ENCODE results near the gene NAALADL1.

The NAALADL1 gene

GRCh38 chr11:65095974-65096806, 37.8 kb upstream of the NAALADL1 start, which contains the start of gene VPS51 (continued):
- TF ChIP-seq ZNF704 (tag by site-specific recombination; IDR thresholded peaks at IDR 0.05): no peak
- TF ChIP-seq TCF7L2 (IDR thresholded peaks at IDR 0.05; ENCODE audit: borderline replicate concordance, low read depth, low read length): no peak
- TF ChIP-seq ZNF677 (tag by site-specific recombination; IDR thresholded peaks at IDR 0.05): no peak
- peak; percentile 97 for TF ChIP-seq KLF16 (tag by site-specific recombination; IDR thresholded peaks at IDR 0.05)
- peak; percentile 82 for TF ChIP-seq ZNF629 (tag by site-specific recombination; IDR thresholded peaks at IDR 0.05)
- no peak for TF ChIP-seq ZNF514 (tag by site-specific recombination; IDR thresholded peaks at IDR 0.05)
- no peak for TF ChIP-seq HOXA7 (CRISPR knock-in tag; IDR thresholded peaks at IDR 0.05; ENCODE audit: borderline replicate concordance)
- TF ChIP-seq ZNF354C (tag by site-specific recombination; IDR thresholded peaks at IDR 0.05; ENCODE audit: borderline replicate concordance, low read depth): no peak
- peak; percentile 28; the same call in 1 of the 2 replicates for TF ChIP-seq ZNF18 (tag by site-specific recombination; IDR thresholded peaks at IDR 0.05)
- peak; percentile 32 for TF ChIP-seq ZBTB26 (tag by site-specific recombination; optimal IDR thresholded peaks at IDR 0.05)
- TF ChIP-seq ZNF571 (tag by site-specific recombination; IDR thresholded peaks at IDR 0.05): no peak
- no peak for TF ChIP-seq ZNF366 (tag by site-specific recombination; conservative IDR thresholded peaks at IDR 0.05)
- TF ChIP-seq AEBP2 (tag by site-specific recombination; IDR thresholded peaks at IDR 0.05; ENCODE audit: borderline replicate concordance): peak; percentile 88; the same call in 1 of the 2 replicates
- no peak for TF ChIP-seq ZNF350 (tag by site-specific recombination; IDR thresholded peaks at IDR 0.05)
- no peak for TF ChIP-seq ZNF777 (tag by site-specific recombination; IDR thresholded peaks at IDR 0.05; ENCODE audit: borderline replicate concordance)
- TF ChIP-seq RBAK (tag by site-specific recombination; IDR thresholded peaks at IDR 0.05): no peak
- peak; percentile 83; the same call in 1 of the 2 replicates for TF ChIP-seq ZNF785 (tag by site-specific recombination; IDR thresholded peaks at IDR 0.05)
- TF ChIP-seq EGR2 (tag by site-specific recombination; IDR thresholded peaks at IDR 0.05; ENCODE audit: low read depth): peak; percentile 50
- TF ChIP-seq CTCF (tag by site-specific recombination; IDR thresholded peaks at IDR 0.05): no peak
- TF ChIP-seq ZNF274 (IDR thresholded peaks at IDR 0.05; ENCODE audit: low read length): no peak
- no peak for TF ChIP-seq ZNF274 (tag by site-specific recombination; IDR thresholded peaks at IDR 0.05; ENCODE audit: borderline replicate concordance)
- TF ChIP-seq ZNF280C (tag by site-specific recombination; IDR thresholded peaks at IDR 0.05): no peak
- TF ChIP-seq ZFP37 (tag by site-specific recombination; IDR thresholded peaks at IDR 0.05): 0 out of 2 replicates have a peak, but pooled peaks have one; percentile 62
- no peak for TF ChIP-seq ZNF404 (tag by site-specific recombination; IDR thresholded peaks at IDR 0.05)
- peak; percentile 29; the same call in 1 of the 2 replicates for TF ChIP-seq ZNF530 (tag by site-specific recombination; IDR thresholded peaks at IDR 0.05; ENCODE audit: low read depth)
- peak; percentile 90 for TF ChIP-seq ZBTB44 (tag by site-specific recombination; IDR thresholded peaks at IDR 0.05)
- peak; percentile 98 for TF ChIP-seq ZNF324 (tag by site-specific recombination; IDR thresholded peaks at IDR 0.05)

Measured in HEK293 (cell line).